Neural cell (in vitro differentiated cells): Measurements from ENCODE around the gene COL18A1. TPM values are rescaled to one million over a fixed set of nuclear protein-coding genes. Genes with fewer than 3 reads are reported as not detected.

ENCODE experiments used
- H2AFZ ChIP-seq: fragments of 200-600, 300-800 bp; sonication (generic), shearing (Covaris generic); 2 replicates; pipeline ENCODE4 v1.6.0; 2014; ENCODE audit warnings: low read depth, mild to moderate bottlenecking, antibody characterized with exemption, low read length, moderate library complexity
- H3F3A ChIP-seq: fragments of 200-600 bp; shearing (Covaris generic); 2 replicates; pipeline ENCODE4 v1.6.1; 2016; ENCODE audit warnings: mild to moderate bottlenecking, moderate library complexity, mixed read lengths, antibody characterized with exemption, low read length; ENCODE audit not compliant: insufficient read depth, poor library complexity, severe bottlenecking
- H3K27ac ChIP-seq: fragments of 200-600, 300-800 bp; sonication (generic), shearing (Covaris generic); 2 replicates; pipeline ENCODE4 v1.5.1; 2014; ENCODE audit warnings: mild to moderate bottlenecking, low read length, moderate library complexity
- H3K27me3 ChIP-seq: fragments of 300-800, 200-600 bp; sonication (generic), shearing (Covaris generic); 2 replicates; pipeline ENCODE4 v1.6.0; 2014; ENCODE audit warnings: mild to moderate bottlenecking, low read depth, low read length, moderate library complexity; ENCODE audit not compliant: insufficient read depth
- H3K36me3 ChIP-seq: fragments of 300-800, 200-600 bp; sonication (generic), shearing (Covaris generic); 2 replicates; pipeline ENCODE4 v1.5.1; 2014; ENCODE audit warnings: mild to moderate bottlenecking, antibody characterized with exemption, low read length, moderate library complexity; ENCODE audit not compliant: insufficient read depth
- H3K4me2 ChIP-seq: fragments of 300-800, 200-600 bp; sonication (generic), shearing (Covaris generic); 2 replicates; pipeline ENCODE4 v1.6.0; 2014; ENCODE audit warnings: mild to moderate bottlenecking, low read length
- H3K4me3 ChIP-seq: fragments of 300-800, 200-600 bp; sonication (generic), shearing (Covaris generic); 2 replicates; pipeline ENCODE4 v1.5.1; 2014; ENCODE audit warnings: mild to moderate bottlenecking, low read length, moderate library complexity
- H3K79me2 ChIP-seq: fragments of 200-600 bp; shearing (Covaris generic); replicated peaks from 2 replicates; pipeline ENCODE4 v1.6.0; 2014; ENCODE audit warnings: mild to moderate bottlenecking, low read length, moderate library complexity; ENCODE audit not compliant: insufficient read depth
- H3K9ac ChIP-seq: fragments of 300-800, 200-600 bp; sonication (generic), shearing (Covaris generic); 2 replicates; pipeline ENCODE4 v1.6.1; 2016; ENCODE audit warnings: mild to moderate bottlenecking, low read length, mixed read lengths
- H3K9me2 ChIP-seq: fragments of 200-600 bp; shearing (Covaris generic); 2 replicates; pipeline ENCODE4 v1.6.1; 2016; ENCODE audit warnings: mild to moderate bottlenecking, low read length, mixed read lengths; ENCODE audit not compliant: insufficient read depth
- H3K9me3 ChIP-seq: fragments of 200-600, 300-800 bp; sonication (generic), shearing (Covaris generic); 2 replicates; pipeline ENCODE4 v1.6.1; 2016; ENCODE audit warnings: mild to moderate bottlenecking, mixed run types, low read length, moderate library complexity, mixed read lengths
- H4K20me1 ChIP-seq: fragments of 200-600 bp; shearing (Covaris generic); 2 replicates; pipeline ENCODE4 v1.6.1; 2016; ENCODE audit warnings: mild to moderate bottlenecking, mixed run types; ENCODE audit not compliant: insufficient read depth
- CTCF ChIP-seq: fragments of 450-650 bp; IDR thresholded peaks from 2 replicates; pipeline ENCODE4 v1.5.1; 2014; ENCODE audit warnings: antibody characterized with exemption, mild to moderate bottlenecking, moderate library complexity; ENCODE audit not compliant: poor library complexity, severe bottlenecking
- EP300 ChIP-seq: fragments of 450-650 bp; conservative IDR thresholded peaks from 2 replicates; pipeline ENCODE4 v1.6.1; 2014; ENCODE audit warnings: antibody characterized with exemption, mild to moderate bottlenecking, moderate library complexity; ENCODE audit not compliant: poor library complexity, severe bottlenecking
- EZH2 ChIP-seq: fragments of 200-600, 300-800 bp; shearing (Covaris generic), sonication (generic); IDR thresholded peaks from 2 replicates; pipeline ENCODE4 v1.6.1; 2014; ENCODE audit warnings: antibody characterized with exemption, low read length, borderline replicate concordance, mild to moderate bottlenecking; ENCODE audit not compliant: insufficient read depth, poor library complexity, severe bottlenecking
- MXI1 ChIP-seq: fragments of 450-650 bp; conservative IDR thresholded peaks from 2 replicates; pipeline ENCODE4 v1.6.1; 2014; ENCODE audit warnings: antibody characterized with exemption, mild to moderate bottlenecking; ENCODE audit not compliant: poor library complexity, severe bottlenecking
- POLR2AphosphoS5 ChIP-seq: IDR thresholded peaks from 2 replicates; pipeline ENCODE4 v1.6.1; 2012
- RAD21 ChIP-seq: fragments of 450-650 bp; conservative IDR thresholded peaks from 2 replicates; pipeline ENCODE4 v1.6.1; 2014; ENCODE audit warnings: antibody characterized with exemption, mild to moderate bottlenecking, moderate library complexity
- REST ChIP-seq: IDR thresholded peaks from 2 replicates; pipeline ENCODE4 v1.6.1; 2012; ENCODE audit warnings: borderline replicate concordance
- SMC3 ChIP-seq: fragments of 450-650 bp; conservative IDR thresholded peaks from 2 replicates; pipeline ENCODE4 v1.6.1; 2014; ENCODE audit warnings: antibody characterized with exemption, mild to moderate bottlenecking, moderate library complexity; ENCODE audit not compliant: poor library complexity
- TAF1 ChIP-seq: IDR thresholded peaks from 2 replicates; pipeline ENCODE4 v1.6.1; 2012; ENCODE audit warnings: low read depth
- polyA plus RNA-seq: library from polyadenylated mRNA; depleted of rRNA; stranded (reverse); fragments of >200 nt; gene quantifications from 2 replicates; pipeline ENCODE4 v1.2.3, GENCODE V29; 2014

COL18A1 gene
- polyA plus RNA-seq, 1 donor from 2014 or later, result 2.5 TPM

GRCh38 chr21:45547545-45547900 lies 142.6 kb downstream of the COL18A1 start:
- no peaks in the 10 kb centered on the region for H3F3A ChIP-seq
- H2AFZ ChIP-seq, result no peak overlapping the region
- H4K20me1 ChIP-seq, result no peaks in the 10 kb centered on the region
- H3K4me3 ChIP-seq, result no peak overlapping the region
- no peaks in the 10 kb centered on the region for H3K9me2 ChIP-seq
- no peaks in the 10 kb centered on the region for H3K9me3 ChIP-seq
- no peak overlapping the region for H3K9ac ChIP-seq
- no peaks in the 10 kb centered on the region for H3K79me2 ChIP-seq
- H3K36me3 ChIP-seq, result no peaks in the 10 kb centered on the region
- H3K4me2 ChIP-seq, result no peak overlapping the region
- TF ChIP-seq TAF1, result no peak
- TF ChIP-seq CTCF, result no peak
- TF ChIP-seq POLR2AphosphoS5, result no peak
- no peak for TF ChIP-seq MXI1
- no peak for TF ChIP-seq RAD21
- TF ChIP-seq EP300, result no peak
- no peaks in the 10 kb centered on the region for H3K27me3 ChIP-seq
- H3K27ac ChIP-seq, result no peak overlapping the region

- Histone ChIP-seq H3K79me2 (no peaks in the 10 kb centered on the region), H3K4me2 (no peak overlapping the region), H3K9ac (no peak overlapping the region), H3K9me2 (no peaks in the 10 kb centered on the region), H2AFZ (no peak overlapping the region), H4K20me1 (no peaks in the 10 kb centered on the region), H3K4me3 (no peak overlapping the region), H3K9me3 (no peaks in the 10 kb centered on the region), H3F3A (no peaks in the 10 kb centered on the region), H3K36me3 (no peaks in the 10 kb centered on the region), H3K27me3 (no peaks in the 10 kb centered on the region), H3K27ac (no peak overlapping the region)
- TF ChIP-seq MXI1 (no peak), TAF1 (no peak), EZH2 (no peak), SMC3 (no peak), REST (no peak), POLR2AphosphoS5 (no peak), CTCF (no peak), EP300 (no peak), RAD21 (no peak)
Observed at GRCh38 chr21:45548711-45549491, 143.9 kb downstream of the COL18A1 start.
